Esophagus squamous epithelium (tissue), 5 donors: Measurements from ENCODE around the gene CDC20. TPM values are rescaled to one million over a fixed set of nuclear protein-coding genes. Genes with fewer than 3 reads are reported as not detected.

Experiments used
- DNase-seq: peaks from one replicate; lab custom pipeline; 2025; lab: John Stamatoyannopoulos, UW
- H3K27ac ChIP-seq, 4 donors: fragments of 200-600 bp; sonication (generic); one replicate each; pipeline ENCODE4 v1.5.1; 2016 to 2019; ENCODE audit warnings: mild to moderate bottlenecking in 1 of 4
- H3K27me3 ChIP-seq, 4 donors: fragments of 200-600 bp; sonication (generic); 1 replicate in 3 of 4; 2 replicates in 1 of 4; pipeline versions ENCODE4 v1.5.1 to v1.6.0; 2017 to 2021; ENCODE audit warnings: antibody characterized with exemption in 1 of 4
- H3K36me3 ChIP-seq, 3 donors: fragments of 200-600 bp; sonication (generic); one replicate each; pipeline ENCODE4 v1.5.1; 2016 to 2019
- H3K4me1 ChIP-seq, 3 donors: fragments of 200-600 bp; sonication (generic); one replicate each; pipeline ENCODE4 v1.5.1; 2017 to 2019
- H3K4me3 ChIP-seq, 4 donors: fragments of 200-600 bp; sonication (generic); 1 replicate in 3 of 4; 2 replicates in 1 of 4; pipeline ENCODE4 v1.5.1; 2016 to 2019; ENCODE audit warnings: mild to moderate bottlenecking in 2 of 4, moderate library complexity in 1 of 4
- H3K9me3 ChIP-seq, 3 donors: fragments of 200-600 bp; sonication (generic); one replicate each; pipeline ENCODE4 v1.5.1; 2016 to 2019
- CTCF ChIP-seq, 6 experiments: fragments of 450-650 bp in 4 of 6; fragments of 200-600 bp in 2 of 6; sonication (generic) in 2 of 6; IDR thresholded peaks; one replicate each; pipeline ENCODE4 v1.5.1; 2016 to 2019; ENCODE audit warnings: antibody characterized with exemption in 6 of 6, mild to moderate bottlenecking in 4 of 6, moderate library complexity in 4 of 6
- POLR2A ChIP-seq, 4 donors: fragments of 450-650 bp; IDR thresholded peaks; one replicate each; pipeline ENCODE4 v1.6.1; 2017; ENCODE audit warnings: antibody characterized with exemption in 4 of 4, mild to moderate bottlenecking in 4 of 4, moderate library complexity in 3 of 4
- WGBS, 2 donors: methylation state at CpG; one replicate each; pipeline ENCODE4 v1.1.5; 2018; 5-methylcytosine and 5-hydroxymethylcytosine counted together
- intact Hi-C: fragments of 100-400 bp; cut with DNase I; formaldehyde crosslinking; loops from one replicate; pipeline ENCODE4 v1.15.0; 2022
- total RNA-seq, 4 donors: library from RNA; depleted of rRNA; stranded (reverse); fragments of >200 nt; gene quantifications; one replicate each; pipeline ENCODE4 v1.1.0, GENCODE V29; 2016
- donor health status: DM: yes; HTN: yes; CAD: no.

The CDC20 gene
- total RNA-seq, 4 donors from 2014 or later, result 16.5 to 96.0 (median 33.6) TPM

- H3K27ac ChIP-seq, result peak overlapping the region; percentile 91 to 97 (median 94)
- H3K9me3 ChIP-seq, result no peaks in the 10 kb centered on the region
- intact Hi-C loops, result no loop called here
- no peaks in the 10 kb centered on the region for H3K27me3 ChIP-seq
- no peak for DNase-seq
- WGBS, 2 donors, result 36 to 51% methylated on average over 3 of the region's 3 CpGs
- H3K4me1 ChIP-seq, result peaks cover 23 to 42% (median 24%) of the 10 kb centered on the region in 3 donors
- H3K4me3 ChIP-seq, result peak overlapping the region; percentile 75 to 98 (median 96)
- H3K36me3 ChIP-seq, result peaks cover 23 to 43% (median 30%) of the 10 kb centered on the region in 3 donors
- TF ChIP-seq POLR2A (IDR thresholded peaks at IDR 0.05) (no peak), CTCF (IDR thresholded peaks at IDR 0.05) (no peak)
These were observed 29.8 kb downstream of the CDC20 start for GRCh38 chr1:43388613-43389012.

DNA sequence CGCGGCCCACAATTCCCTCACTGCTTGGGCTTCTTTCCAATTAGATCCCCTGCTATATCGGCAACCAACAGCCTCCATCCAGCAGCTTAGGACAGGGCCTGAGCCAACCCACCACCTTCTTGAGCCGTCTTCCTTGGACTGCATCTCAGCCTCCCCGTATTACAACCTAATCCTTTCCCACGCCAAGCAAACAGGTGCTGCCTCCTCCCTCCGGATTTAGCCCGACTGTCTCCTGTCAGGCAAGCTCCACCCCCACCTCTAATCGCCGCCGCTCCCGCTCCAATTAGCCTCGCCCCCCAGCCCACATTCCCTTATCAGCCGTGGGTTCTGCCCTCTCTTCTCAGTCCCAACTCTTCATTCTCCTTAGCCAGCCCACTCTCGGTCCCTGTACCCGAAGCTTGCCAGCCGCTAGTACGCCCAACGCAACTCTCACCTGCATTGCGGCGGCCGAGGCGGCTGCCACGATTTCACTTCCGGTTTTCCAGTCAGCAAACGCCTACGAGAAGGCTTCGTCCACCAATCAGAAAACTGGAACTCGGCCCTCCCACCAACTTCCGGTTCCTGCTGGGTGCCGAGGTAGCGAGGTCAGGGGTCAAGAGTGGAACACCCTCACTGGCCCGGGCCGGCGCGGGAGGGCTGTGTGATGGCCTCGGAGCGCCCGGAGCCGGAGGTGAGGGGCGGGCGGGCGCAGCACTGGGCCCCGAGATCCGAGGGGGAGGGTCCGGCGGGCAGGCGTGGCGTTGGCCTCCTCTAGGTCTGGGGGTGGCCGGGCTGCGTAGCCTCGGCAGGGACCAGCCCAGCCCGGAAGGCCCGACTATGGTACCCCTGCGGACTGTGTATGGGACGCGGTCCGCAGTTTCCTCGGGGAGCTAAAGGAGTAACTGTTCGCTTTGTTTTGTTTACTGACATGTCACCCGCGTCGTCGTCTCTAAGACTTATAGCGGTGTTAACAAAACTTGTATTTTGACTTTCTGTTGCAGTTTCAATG, 30.8 kb downstream of the CDC20 start, which contains the start of the genes MED8 and SZT2:
MED8 (minus strand) TSS at position 475 of the 988 bp plus-strand sequence; CDS start at position 439, 36 bp downstream.
SZT2 (plus strand) TSS at position 574 of the 988 bp plus-strand sequence; CDS start at position 644, 70 bp downstream.
- TF ChIP-seq POLR2A (IDR thresholded peaks at IDR 0.05), result peak in 3 of 4 donors; percentile 27 to 84 (median 74)
- peak in 1 of 6 experiments; percentile 4 for TF ChIP-seq CTCF (IDR thresholded peaks at IDR 0.05)
- Histone ChIP-seq H3K9me3 (no peaks in the 10 kb centered on the region), H3K4me1 (peaks cover 23 to 42% (median 24%) of the 10 kb centered on the region in 3 donors), H3K36me3 (peaks cover 19 to 39% (median 22%) of the 10 kb centered on the region in 3 donors), H3K27me3 (no peaks in the 10 kb centered on the region), H3K27ac (peak within 1 kb of the TSS; percentile 91 to 97 (median 94)), H3K4me3 (peak within 1 kb of the TSS; percentile 75 to 98 (median 96))
- DNase-seq, result peak; percentile 68
- intact Hi-C loops, result no loop called here
- 1 to 2% methylated on average over 23 to 24 of the region's 65 CpGs for WGBS, 2 donors

- TF ChIP-seq POLR2A (IDR thresholded peaks at IDR 0.05), result no peak
- no peak for TF ChIP-seq CTCF (IDR thresholded peaks at IDR 0.05)
- WGBS, 2 donors, result 78 to 79% methylated on average over 3 of the region's 3 CpGs
- no peak overlapping the region for H3K27ac ChIP-seq
- DNase-seq, result no peak
- no peaks in the 10 kb centered on the region for H3K27me3 ChIP-seq
- peaks cover 23 to 40% (median 24%) of the 10 kb centered on the region in 3 donors for H3K4me1 ChIP-seq
- H3K4me3 ChIP-seq, result no peak overlapping the region
- H3K36me3 ChIP-seq, result peaks cover 0 to 39% (median 0%) of the 10 kb centered on the region in 3 donors
- no peaks in the 10 kb centered on the region for H3K9me3 ChIP-seq
- intact Hi-C loops, result no loop called here
These were observed 33.9 kb downstream of the CDC20 start for GRCh38 chr1:43392702-43393101.

- H3K36me3 ChIP-seq, result peaks cover 0 to 38% (median 0%) of the 10 kb centered on the region in 3 donors
- DNase-seq, result no peak
- WGBS, 2 donors, result 64 to 78% methylated on average over 4 of the region's 4 CpGs
- TF ChIP-seq POLR2A (IDR thresholded peaks at IDR 0.05), result no peak
- TF ChIP-seq CTCF (IDR thresholded peaks at IDR 0.05), result no peak
- no peaks in the 10 kb centered on the region for H3K27me3 ChIP-seq
- peaks cover 6 to 25% (median 9%) of the 10 kb centered on the region in 3 donors for H3K4me1 ChIP-seq
- H3K4me3 ChIP-seq, result no peak overlapping the region
- no peak overlapping the region for H3K27ac ChIP-seq
- intact Hi-C loops, result no loop called here
- H3K9me3 ChIP-seq, result no peaks in the 10 kb centered on the region
These were observed 36.7 kb downstream of the CDC20 start for GRCh38 chr1:43395523-43395922.
